RPMI7951 (cell line): Measurements from ENCODE around the gene PYGB. TPM values are rescaled to one million over a fixed set of nuclear protein-coding genes. Genes with fewer than 3 reads are reported as not detected.

ENCODE experiments used
- DNase-seq: peaks from one replicate; pipeline ENCODE4 v3.0.0-alpha.2; 2012; ENCODE audit warnings: low read depth
- total RNA-seq: library from RNA; depleted of rRNA; stranded (reverse); fragments of >200 nt; shearing (Covaris generic); gene quantifications from 2 replicates; pipeline ENCODE4 v1.2.3, GENCODE V29; 2014

Gene PYGB
- total RNA-seq, 1 experiment from 2014 or later: 70.8 TPM

DNA sequence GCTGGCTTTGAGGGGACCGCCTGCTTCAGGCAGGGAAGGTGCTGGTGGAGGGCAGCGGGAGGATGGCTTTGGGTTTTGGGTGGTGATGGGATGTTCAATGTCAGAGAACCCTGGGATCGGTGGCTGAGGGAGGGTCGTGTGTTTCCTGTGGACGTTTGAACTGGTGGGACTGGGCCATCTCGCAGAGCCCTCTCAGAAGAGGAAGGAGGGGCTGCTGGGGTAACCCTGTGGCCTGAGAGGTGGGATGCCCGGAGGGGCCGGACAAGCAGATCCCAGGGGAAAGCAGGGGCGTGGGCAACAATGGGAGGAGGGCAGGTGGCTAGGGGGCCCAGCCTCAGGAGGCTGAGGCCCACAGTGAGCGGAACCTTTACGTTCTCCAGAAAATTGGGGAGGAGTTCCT, 34.9 kb downstream of the PYGB start:
- no peak for DNase-seq

- no peak for DNase-seq
Measured at GRCh38 chr20:25283221-25283951, 35.5 kb downstream of the PYGB start.

DNA sequence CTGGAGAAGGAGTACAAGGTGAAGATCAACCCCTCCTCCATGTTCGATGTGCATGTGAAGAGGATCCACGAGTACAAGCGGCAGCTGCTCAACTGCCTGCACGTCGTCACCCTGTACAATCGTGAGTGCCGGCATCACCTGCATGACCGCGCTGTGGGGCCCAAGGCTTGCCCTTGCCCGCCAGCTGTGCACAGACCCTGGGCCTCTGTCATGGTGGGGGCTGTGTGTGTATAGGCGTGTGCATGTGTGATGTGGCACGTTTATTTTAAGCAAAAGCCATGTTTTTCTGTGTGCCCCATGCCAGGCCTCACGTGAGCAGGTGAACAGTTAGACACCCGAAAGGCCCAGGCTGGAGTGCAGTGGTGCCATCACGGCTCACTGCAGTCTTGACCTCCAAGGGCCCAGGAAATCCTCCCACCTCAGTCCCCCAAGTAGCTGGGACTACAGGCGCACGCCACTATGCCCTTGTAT, 36.3 kb downstream of the PYGB start:
- DNase-seq: no peak

DNA sequence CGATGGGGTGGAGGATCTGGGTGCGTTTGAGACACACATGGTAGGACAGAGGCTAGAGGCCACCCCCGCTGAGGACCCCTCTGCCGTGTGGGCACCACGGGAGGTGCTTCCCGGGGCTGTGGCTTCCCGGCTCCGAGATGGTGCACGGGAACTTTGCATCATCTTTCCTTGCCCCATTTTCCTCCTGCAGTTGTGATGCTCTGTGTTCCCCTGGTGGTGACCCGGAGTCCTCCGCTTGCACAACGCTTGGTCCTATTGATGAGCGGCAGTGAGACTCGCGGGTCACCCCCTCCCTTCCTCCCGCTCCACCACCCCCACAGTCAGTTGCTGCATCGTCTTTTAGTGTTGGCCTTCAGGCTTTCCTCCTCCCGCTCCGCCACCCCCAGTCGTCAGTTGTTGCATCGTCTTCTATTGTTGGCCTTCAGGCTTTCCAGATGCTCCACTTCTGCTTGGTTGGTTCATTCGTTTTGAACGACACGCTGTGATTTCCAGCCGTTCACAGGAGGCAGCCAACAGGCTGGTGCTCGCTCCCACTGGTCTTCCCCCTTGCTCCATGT, 37.3 kb downstream of the PYGB start:
- DNase-seq: no peak

DNA sequence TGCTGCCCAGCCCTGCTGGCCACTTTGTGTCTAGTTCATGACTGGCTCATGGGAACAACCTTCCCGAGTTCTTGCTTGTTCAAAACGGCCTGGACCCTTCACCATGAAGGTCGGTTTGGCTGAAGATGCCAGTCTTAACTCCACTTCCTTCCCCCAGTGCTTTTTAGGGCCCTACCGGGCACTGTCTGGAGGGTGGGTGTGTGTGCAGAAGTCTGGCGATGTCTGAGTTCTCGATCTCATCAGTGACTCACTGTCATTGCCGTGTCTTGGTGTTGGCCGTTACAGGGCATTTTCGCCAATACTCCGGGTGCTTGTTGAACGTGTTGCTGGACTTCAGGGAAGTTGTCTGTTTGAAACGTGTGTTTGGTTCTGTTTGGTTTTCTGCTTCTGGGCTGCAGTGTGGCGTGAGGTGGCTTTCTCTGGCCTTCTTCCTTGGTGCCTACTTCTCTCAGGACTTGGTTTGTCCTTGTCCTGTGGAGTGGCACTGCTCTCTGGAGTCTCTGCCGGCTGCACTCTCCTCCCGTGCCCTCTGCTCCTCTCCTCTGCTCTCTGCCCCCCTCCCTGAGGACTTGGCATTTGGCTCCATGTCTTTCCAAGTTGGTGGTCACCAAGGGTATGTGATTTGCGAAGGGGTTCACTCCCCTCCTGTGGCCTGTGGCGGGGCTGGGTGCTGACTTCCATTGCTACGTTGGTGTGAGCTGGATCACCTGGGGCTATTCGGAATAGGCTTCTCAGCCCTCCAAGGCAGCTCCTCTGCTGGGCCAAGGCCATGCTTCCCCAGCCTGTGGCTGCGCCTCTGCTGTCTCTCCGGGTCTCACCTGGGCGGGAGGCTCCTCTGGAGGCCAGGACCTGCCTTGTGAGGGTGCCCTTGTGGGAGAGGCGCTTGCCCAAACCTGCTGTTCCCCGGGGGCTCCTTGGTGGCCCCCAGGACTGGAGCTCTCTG, 38.2 kb downstream of the PYGB start:
- DNase-seq: no peak

- no peak for DNase-seq
Measured at GRCh38 chr20:25286917-25287316, 39.0 kb downstream of the PYGB start.

- DNase-seq: no peak
Measured at GRCh38 chr20:25287631-25288290, 39.9 kb downstream of the PYGB start.

- no peak for DNase-seq
Measured at GRCh38 chr20:25288291-25289181, 40.7 kb downstream of the PYGB start.

DNA sequence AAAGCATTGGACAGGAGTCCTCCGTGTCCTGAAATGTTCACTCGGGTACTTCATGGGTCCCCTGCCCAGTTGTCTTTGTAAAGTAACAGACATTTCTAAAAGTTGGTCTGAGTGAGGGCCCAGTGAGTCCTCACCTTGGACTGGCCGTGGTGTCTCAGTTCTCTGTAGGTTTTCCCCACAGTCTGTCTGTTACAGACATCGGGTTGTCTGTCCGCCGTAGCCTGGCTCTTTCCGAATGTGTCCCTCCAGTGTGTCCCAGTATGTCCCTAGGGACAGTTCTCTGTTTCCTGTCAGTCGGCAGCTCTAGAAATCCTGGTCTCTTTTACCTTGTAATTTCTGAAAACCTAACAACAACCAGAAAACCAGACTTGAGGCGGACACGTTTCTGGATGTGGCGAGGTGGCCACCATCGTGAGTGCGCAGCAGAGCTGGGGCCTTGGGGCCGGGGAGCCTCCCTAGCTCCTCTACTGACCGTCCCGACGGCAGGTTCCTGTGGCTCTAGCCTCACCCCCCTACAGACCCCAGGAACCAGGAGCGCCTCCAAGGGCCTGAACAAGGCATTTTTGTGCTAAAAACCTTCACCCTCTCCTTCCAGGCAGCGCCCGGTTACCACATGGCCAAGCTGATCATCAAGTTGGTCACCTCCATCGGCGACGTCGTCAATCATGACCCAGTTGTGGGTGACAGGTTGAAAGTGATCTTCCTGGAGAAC, 42.2 kb downstream of the PYGB start:
- DNase-seq: no peak

- DNase-seq: no peak
Measured at GRCh38 chr20:25290646-25291431, 43.0 kb downstream of the PYGB start.

GRCh38 chr20:25291432-25292133, 43.7 kb downstream of the PYGB start:
- DNase-seq: no peak

DNA sequence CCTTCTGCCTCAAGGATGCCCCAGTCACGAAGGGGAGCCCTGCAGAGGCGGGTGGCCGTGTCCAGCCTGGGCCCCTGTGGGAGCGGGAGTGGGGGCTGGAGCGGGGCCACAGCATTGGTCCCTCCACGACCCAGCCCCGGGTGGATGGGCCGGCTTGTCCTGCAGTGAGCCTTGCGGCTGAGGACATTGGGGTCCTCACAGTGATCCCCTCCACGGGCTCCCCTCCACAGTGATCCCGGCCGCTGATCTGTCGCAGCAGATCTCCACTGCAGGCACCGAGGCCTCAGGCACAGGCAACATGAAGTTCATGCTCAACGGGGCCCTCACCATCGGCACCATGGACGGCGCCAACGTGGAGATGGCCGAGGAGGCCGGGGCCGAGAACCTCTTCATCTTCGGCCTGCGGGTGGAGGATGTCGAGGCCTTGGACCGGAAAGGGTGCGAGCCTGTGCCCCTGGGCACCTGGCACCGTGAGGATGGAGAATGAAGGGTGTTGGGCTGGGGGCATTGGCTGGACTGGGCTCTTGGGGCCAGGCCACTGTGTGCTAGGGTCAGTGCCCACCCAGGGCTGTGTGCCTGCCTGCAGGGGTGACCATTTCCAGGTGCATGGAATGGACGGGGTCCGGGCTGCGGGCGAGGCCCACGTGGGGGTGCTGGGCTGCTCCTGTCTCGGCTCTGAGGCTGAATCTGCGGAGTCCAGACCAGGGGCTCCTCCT, 44.4 kb downstream of the PYGB start:
- no peak for DNase-seq

DNA sequence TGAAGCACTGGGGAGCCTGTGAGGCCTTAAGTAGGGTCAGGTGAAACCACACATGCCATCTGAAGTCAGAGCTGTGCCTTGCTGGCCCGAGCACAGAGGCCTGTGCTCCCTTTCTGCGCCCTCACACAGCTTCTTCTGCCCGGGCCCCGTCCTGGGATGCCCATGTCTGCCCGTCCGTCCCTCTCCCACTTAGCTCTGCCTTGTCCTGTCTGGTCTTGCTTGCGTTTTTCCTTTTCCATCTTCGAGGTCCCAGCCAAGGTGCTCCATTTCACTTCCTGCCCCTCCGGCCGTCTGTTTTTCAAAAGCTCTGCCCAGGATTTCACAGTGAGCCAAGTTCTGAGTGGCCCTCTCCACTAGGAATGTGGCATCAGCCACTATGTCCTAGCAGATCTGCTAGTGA, 45.6 kb downstream of the PYGB start:
- no peak for DNase-seq

DNA sequence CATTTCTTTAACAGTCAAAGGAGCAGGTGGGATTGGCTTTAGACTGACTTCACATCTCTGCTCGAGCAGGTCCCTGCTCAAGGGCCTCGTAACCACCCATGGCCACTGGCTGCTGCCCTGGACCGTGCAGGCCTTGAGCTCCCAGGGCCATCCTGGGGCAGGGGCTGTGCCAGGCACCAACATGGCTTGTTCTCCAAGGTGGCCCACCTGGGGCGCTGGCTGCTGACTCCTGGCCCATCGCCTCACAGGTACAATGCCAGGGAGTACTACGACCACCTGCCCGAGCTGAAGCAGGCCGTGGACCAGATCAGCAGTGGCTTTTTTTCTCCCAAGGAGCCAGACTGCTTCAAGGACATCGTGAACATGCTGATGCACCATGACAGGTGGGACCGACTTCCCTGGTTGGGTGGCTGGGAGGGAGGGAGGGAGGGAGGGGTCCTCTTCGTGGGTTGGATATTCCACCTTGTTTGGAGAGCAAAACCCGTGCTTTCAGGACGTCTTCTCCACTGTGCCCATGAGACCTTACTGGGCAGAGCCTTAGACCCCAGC, 46.1 kb downstream of the PYGB start:
- no peak for DNase-seq

DNA sequence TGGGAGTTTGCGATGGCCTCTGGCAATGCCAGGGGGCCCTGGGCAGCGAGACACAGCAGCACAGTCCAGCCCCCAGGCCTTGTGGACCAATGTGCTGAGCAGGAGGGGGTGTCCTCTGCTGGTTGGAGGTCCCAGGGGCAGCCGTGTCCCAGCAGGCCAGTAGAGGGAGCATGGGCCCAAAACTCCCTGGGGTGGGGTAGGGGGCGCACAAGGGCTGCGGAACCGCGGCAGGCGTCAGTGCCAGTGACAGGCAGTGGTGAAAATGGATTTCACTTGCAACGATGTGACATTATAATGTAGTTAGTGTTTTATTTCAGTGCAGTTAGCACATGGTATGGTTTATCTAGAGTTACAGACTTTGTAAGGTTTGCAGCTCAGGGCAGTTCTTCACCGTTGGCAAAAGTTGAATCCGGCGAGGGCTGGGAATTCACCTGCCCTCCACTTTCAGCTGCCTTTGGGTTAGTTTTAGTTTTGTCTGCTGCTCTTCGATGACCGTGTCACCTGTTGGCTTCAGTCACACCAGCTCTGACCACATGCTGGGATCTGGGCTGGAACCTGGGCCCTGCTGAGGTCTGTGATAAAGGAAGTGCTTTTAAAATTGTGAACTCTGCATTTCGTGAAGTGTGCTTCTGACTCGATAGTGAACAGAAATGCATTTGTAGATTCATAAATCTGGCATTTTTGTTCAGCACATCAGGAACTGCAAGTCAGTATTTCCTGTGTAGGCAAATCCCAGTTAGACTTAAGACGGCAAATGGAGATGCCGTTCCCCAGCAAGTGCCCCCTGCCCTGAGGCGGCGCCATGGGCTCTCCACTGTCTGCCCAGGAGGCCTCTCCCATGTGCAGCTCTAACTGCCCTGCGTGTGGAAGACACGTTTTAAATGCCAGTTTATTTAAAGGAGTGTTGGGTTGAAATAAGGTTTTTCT, 46.8 kb downstream of the PYGB start:
- peak; percentile 59 for DNase-seq

DNA sequence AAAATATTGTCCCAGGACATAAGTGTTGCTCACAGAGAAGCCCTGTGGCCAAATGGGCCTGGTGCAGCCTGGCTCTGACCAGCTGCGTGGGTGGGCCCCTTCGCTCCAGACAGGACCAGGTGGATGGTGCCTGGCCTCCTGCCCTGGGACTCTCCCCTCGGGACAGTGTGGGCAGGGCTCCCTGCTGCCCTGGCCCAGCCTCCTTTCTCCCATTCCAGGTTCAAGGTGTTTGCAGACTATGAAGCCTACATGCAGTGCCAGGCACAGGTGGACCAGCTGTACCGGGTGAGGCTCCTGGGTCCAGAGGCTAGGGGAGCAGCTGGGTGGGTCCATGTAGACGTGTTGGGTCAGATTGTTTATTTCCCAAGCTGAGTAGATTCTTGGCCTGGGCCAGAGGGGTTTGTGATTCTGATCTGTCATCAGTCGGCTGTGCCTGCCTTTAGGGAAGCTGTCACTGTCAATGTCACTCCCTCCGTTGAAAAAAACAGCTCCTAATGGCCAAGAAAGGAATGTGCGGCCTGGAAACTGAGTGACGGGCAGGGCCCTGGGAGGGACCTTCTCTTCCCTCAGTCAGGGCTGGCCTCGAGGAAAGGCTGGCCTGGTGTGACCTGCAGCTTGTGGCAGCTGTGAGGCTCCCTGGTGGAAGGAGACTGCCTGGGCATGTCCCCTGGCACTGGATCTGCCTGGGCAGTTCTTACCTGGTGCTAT, 47.7 kb downstream of the PYGB start:
- DNase-seq: no peak
